GM19238 (cell line): ENCODE measurements around the gene SARS2.
"Not testable (repeated sequence)": the region's sequence is repeated elsewhere in the genome, so short reads cannot be mapped to it uniquely, and the experiment has no call there.

ENCODE experiments used
- DNase-seq: peaks from one replicate; pipeline ENCODE4 v3.0.0; 2011; ENCODE audit warnings: low spot score; ENCODE audit not compliant: insufficient read length

The SARS2 gene, protein sequence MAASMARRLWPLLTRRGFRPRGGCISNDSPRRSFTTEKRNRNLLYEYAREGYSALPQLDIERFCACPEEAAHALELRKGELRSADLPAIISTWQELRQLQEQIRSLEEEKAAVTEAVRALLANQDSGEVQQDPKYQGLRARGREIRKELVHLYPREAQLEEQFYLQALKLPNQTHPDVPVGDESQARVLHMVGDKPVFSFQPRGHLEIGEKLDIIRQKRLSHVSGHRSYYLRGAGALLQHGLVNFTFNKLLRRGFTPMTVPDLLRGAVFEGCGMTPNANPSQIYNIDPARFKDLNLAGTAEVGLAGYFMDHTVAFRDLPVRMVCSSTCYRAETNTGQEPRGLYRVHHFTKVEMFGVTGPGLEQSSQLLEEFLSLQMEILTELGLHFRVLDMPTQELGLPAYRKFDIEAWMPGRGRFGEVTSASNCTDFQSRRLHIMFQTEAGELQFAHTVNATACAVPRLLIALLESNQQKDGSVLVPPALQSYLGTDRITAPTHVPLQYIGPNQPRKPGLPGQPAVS

DNA sequence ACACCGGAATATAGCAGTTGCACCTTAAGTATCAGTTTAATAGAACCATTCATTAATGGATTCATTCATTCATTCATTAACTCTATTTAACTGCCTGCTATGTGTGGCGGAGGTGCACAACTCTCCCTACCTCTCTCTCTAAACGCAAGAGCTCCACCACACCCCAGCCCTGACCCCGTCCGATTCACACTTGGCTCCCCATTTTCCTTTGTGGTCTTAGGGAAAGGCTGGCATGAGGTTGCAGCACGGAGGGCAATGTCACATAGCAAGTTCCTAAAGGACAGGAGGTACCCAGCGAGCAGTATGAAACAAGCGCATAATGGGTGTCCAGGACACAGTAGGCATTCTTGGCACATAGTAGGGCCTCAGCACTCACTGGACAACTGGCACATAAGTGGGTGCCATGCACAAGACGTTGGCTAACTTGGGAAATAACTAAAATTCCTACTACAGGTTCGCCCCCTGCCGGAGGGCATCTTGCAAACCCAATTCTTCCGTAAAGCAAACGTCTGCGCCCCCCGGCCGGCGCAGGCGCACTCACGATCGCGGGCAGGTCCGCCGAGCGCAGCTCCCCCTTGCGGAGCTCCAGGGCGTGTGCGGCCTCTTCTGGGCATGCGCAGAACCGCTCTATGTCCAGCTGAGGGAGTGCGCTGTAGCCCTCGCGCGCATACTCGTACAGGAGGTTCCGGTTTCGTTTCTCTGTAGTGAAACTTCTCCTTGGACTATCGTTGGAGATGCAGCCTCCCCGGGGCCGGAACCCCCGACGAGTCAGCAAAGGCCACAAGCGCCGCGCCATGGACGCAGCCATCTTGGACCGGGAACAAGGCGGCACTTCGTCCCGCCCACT is at the start of gene SARS2:
Gene SARS2 (minus strand): TSS at position 835 of the 847 bp plus-strand sequence. CDS start 27 bp downstream, at position 808.
- peak; percentile 92 for DNase-seq

DNA sequence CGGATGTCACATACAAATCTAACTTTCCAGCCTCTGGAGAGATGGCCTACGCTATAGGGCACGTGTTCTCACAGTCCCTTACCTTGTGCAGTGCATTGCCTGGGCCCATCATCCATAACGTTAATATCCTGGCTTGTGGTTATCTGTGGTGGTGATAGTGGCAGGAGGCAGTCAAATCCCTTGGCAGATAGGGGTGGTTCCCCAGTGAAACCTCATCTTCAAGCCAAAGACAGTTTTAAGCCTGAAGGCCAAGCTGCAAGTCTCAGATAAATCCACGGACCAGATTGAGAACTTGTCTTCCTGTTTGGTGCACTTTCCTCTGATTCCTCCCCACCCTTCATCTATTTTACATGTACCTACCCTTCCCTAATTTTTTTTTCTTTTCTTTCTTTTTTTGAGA is 49.2 kb upstream of the SARS2 start:
- DNase-seq: no peak

DNA sequence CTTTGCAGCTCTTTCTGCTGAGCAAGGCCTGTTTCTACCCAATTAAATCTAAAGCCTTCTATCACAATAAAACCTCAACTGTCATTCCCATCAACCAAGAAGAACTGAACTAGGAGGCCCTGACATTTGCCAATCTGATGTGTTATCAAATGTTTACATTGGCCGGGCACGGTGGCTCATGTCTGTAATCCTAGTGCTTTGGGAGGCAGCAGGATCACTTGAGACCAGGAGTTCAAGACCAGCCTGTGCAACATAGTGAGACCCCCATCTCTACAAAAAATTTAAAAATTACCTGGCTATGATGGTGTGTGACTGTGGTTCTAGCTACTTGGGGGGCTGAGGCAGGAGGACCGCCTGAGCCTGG is 47.7 kb upstream of the SARS2 start:
- DNase-seq: no peak

DNA sequence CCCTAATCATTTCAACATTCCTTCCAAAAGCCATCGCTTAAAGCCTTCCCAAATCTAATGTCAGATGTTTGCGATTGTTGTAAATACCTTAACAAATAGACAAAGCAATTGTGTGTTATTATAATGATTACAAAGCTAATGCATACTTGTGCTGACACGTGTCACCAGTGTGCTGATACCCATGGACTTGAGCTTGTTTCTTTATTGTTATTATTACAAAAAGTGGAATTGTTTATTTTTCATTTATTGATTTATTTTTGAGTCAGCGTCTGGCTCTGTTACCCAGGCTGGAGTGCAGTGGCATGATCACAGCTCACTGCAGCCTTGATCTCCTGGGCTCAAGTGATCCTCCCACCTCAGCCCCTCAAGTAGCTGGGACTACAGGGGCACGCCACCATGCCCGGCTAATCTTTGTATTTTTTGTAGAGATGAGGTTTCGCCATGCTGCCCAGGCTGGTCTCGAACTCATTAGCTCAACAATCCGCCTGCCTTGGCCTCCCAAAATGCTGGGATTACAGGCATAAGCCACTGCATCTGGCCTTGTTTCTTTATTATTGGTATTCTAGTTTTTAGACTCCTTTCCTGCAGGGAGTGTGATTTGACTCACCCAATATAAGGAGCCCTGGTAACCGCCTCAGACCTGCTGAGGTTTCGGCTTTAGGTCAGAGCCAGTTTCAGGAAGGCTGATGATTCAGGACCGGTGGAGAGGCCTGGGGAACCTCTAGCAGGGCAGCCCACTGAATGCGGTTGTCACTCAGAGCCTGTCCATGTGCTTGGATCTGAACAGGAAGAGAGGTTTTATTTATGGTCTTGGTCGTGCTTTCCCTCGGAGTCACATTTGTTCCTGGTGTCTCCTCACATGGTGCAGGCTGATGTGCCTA is 47.1 kb upstream of the SARS2 start:
- peak; percentile 55 for DNase-seq

DNA sequence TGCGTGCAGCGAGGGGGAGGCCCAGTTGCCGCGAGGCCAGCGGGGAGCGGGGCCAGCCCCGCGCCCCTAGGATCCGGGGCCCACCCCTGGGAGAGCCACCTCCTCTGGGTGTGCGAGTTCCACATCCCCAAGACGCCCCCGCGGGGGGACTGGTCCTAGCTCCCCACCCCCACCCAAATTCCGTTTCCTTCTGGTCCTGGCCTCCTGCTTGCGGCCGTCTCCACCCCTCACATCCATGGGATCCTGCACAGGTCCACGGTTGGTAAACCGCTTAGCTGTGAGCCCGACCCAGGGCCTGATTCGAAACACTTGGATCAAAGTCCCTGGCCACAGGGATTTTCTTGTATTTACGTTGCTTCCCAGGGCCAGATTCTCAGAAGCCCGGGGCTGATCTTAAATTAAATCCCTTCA is 45.3 kb upstream of the SARS2 start:
- DNase-seq: no peak

DNA sequence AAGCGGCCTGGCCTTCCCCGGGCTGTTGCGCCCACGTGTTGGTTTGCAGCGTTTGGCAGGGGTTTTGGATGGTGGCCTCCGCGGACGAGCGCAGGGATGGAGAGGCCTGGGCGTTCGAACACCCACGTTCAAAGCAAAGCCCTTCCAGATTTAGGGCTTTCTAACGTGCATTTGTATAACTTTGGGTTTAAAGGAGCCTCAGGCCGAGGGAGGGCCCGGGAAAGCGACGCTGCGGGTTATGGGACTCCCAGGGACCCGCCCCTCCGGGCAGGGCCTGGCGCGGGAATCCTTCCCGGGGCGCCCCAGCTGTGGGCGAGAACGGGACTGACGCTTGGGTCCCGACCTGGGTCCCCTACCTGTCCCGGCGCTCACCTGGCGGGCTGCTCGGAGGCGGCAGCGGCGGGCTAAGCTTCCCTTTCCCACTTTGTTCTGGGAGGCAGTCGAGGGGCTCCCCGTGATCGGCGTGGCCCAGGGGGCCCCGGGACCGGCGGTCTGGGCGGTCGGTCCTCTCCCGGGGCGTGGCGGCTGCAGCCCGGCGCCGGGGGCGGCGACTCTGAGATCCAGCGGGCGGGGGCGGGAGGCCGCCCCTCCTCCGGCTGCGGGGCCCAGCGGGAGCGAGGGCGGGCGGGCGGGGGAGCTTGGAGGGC is 44.8 kb upstream of the SARS2 start, which contains the start of gene FBXO17:
Gene FBXO17 (minus strand): TSS at position 529 of the 647 bp plus-strand sequence. CDS start 25,423 bp downstream, outside the sequence.
- no peak for DNase-seq

DNA sequence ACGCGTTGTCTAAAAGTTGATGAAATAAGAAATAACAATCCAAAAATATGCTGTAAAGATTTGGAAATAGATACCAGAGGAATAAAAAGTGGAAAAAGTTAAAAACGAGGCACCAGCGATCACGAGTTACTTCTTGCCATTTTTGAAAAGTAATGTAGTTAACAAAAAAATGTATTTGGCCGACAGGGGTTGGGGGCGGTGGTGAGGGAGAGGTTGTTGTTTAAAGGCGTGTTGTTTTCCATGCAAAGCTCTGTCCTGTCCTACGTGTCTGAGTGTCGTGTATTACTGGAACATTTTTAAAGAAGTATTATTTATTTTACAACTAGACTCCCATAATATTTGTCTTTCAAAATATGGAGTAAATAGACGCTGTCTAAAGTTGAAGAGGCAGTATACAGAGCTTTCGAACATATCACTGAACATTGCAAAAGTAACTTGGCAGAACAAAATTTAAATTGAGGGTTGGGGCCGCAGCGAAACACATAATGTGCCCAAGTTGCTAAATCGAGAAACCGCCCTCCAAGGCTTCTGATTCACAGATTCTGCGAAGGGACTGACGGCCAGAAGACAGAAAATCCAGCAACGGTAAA is 44.2 kb upstream of the SARS2 start:
- no peak for DNase-seq

DNA sequence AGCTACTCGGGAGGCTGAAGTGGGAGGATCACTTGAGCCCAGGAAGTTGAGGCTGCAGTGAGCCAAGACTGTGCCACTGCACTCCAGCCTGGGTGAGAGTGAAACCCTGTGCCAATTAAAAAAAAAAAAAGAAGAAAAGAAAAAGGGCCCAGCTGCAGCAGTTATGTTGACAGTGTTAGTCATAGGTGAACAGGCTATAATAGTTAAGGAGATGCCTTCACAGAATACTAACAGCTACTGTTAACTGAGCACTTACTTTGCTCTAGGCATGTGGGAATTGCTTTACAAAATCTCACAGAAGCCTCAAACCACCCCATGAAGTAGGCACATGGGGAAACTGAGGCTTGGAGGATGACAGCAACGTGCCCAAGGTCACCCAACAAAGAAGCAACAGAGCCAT is 41.1 kb upstream of the SARS2 start:
- no peak for DNase-seq

DNA sequence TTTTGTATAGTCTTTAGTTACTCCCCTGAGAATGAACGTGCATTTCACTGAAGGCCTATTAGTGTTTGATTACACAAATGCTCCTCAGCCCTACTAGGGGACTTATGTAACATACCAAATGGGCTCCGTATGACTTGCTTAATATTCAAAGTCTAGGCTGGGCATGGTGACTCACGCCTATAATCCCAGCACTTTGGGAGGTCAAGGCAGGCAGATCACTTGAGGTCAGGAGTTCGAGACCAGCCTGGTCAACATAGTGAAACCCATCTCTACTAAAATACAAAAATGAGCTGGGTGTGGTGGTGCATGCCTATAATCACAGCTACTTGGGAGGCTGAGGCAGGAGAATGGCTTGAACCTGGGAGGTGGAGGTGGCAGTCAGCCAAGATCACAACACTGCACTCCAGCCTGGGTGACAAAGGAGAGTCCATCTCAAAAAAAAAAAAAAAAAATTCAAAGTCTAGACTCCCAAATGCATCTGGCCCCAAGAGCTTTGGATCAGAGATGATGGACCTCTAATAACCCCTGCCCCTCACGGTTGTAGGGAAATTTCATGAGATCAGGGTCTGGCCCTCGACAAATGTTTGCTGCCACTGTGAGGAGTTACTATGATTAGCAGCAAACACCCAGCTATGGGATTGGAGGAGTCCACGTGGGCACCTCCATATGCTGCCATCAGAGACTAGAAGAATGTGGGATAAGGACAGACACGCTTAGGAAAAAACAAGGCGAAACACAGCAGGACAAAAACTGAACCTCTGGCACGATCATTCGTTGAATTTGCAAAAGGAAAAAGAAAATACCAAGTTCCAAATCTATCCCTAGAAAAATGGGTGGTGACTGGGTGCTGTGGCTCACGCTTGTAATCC is 40.3 kb upstream of the SARS2 start:
- DNase-seq: no peak

DNA sequence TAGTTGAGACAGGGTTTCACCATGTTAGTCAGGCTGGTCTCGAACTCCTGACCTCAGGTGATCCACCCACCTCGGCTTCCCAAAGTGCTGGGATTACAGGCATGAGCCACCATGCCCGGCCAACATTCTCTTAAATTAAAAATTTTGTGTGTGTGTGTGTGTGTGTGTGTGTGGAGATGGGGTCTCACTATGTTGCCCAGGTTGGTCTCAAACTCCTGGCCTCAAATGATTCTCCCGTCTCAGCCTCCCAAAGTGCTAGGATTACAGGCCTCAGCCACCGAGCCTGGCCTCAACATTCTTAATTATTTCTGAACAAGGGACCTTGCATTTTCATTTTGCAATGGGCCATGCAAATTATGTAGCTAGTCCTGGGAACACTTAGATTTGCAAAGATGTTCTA is 35.6 kb upstream of the SARS2 start:
- DNase-seq: not testable (repeated sequence)

DNA sequence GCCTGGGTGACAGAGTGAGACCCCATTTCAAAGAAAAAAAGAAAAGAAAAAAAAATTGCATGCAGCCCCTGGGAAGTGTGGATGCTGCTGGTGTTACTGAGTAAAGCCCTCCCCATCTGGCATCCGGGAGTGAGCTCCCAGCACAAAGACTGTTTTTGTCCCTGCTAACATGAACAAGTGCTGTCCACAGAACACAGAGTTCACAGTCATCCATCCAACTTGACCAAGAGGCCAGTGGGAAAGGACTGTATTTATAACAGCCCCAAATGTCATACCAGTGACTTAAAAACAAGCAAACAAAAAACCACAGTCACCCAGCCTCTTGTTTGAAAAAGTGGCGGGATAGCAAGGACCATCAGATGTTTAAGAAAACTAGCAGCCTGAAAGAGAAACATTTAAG is 34.2 kb upstream of the SARS2 start:
- DNase-seq: no peak

DNA sequence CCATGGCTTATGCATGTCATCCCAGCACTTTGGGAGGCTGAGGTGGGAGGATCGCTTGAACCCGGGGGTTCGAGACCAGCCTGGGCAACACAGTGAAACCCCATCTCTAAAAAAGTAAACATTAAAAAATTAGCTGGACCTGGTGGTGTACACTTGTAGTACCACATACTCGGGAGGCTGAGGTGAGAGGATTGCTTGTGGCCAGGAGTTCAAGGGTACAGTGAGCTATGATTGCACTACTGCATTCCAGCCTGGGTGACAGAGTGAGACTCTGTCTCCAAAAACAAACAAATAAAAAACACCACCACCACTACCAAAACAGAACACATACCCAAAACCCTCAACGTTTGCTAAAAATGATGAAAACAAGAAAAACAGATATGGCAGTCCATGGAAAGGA is 29.1 kb upstream of the SARS2 start:
- no peak for DNase-seq

DNA sequence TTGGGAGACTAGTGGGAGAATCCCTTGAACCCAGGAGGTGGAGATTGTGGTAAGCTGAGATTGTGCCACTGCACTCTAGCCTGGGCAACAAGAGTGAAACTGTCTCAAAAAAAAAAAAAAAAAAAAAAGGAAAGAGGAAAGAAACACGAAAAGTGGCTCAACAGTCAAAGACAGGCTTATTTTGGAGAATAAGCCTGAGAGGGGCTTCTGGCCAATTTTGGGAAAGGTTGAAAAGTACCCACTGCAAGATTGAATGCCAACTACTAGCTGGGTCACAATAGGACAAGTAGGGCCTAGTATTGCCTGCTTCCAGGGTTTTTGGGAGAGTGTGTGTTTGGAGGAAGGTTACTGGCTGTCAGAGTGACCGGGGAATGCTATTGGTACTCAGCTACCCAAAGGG is 27.7 kb upstream of the SARS2 start:
- DNase-seq: no peak

DNA sequence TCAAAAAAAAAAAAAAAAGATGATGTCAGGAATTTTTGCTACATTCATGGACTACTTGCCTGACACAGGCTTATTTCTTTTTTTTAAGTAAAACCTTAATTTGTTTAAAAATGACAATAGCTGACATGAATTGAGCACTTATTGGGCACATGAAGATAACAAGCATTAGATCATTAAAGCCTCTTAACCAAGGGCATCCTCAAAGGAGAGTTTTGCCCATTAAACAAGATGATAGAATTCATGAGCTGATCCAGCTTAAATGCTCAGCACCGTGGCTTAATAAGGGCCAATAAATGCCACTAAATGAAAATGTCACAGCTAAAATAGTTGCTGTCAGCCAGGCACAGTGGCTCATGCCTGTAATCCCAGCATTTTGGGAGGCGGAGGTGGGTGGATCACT is 25.7 kb upstream of the SARS2 start:
- no peak for DNase-seq

DNA sequence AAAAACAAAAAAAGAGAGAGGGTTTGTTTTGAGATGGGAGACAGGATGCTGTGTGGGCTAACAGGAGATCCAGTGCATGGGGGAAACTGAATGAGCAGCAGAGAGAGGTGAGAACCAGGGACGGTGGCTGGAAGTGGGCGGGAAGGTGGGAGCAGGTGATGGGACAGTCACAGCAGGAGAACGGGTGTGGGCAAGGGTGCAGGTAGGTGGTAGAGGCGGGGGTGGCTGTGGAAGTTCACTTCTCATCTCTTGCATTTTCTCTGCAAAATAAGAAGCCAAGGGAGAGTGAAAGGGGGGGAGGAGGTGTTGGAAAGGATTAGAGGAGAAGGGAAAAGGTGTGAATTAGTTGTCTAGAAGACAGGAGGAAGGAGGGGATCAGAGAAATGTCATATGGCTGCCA is 23.1 kb upstream of the SARS2 start:
- DNase-seq: no peak

DNA sequence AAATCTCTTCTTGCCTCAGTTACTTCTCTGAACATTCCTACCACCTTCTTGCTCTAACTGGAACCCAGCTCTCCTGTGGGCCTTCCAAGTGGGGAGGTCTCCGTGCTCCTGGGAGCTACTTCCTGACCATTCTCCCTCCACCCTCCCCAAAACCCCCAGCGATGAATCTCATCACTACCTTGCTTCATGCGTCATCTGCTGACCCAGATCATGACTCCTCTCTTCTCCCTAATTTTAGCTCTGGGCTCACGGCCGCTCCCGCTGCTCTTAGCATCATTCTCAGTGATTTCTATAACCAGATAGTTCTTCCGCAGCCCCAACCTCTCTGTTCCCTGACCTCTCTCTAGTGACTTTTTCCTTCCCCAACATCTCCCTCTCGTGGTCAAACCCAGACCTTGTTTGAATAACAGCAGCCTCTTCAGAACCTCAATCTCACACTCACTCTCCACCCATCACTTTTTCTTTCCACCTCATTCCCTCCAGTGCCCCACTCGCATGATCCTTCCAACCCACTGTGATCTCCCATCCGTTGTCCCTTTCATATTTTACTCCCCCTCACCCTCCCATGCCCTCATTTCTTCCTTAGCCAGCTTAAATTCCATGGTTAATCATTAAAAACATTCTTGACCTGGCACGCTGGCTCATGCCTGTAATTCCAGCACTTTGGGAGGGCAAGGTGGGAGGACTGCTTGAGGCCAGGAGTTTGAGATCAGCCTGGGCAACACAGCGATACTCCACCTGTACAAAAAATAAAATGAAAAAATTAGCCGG is 22.0 kb upstream of the SARS2 start:
- no peak for DNase-seq

DNA sequence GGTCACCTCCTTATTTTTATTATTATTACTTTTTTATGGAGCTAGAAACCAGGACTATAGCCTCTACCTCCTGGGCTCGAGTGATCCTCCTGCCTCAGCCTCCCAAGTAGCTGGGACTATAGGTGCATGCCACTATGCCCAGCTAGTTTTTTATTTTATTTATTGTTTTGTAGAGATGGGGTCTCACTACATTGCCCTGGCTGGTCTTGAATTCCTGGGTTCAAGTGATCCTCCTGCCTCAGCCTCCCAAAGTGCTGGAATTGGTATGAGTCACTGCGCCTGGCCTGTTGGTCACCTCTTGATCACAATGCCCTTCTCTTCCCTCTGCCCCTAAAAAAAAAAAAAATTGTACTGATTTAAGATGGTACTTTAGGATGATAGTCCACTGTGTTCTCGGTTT is 20.6 kb upstream of the SARS2 start:
- DNase-seq: no peak

DNA sequence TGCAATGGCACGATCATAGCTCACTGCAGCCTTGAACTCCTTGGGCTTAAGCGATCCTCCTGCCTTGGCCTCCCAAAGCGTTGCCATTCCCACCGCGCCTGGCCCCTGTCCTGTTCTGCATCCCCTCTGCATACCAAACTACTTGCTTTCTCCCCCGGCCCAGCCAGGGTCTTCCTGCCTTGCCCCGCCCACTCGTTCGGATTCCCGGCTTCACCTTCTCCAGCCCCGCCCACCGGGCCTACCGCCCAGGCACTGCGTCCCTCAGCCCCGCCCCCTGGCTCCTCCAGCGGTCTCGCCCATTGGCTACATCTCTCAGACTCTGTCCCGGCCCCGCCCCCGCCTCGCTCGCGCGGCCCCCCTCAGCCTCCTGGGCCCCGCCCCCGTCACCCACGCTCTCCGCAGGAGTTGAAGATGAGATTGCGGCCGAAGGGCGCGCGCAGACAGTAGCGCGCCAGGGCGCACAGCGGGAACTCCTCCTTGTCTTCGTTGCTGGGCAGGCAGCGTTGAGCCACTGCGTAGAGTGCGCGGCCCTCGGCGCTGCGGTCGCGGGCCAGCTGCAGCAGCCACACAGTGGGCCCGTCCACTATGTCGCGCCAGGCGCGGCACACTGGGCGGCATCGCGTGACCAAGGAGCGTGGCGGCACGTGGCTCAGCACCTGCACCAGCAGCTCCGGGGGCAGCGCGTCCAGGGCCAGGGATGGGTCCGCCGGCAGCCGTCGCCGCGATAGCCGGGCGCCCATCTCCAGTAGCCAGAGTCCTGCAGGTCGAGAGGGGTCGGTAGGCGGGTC is 19.2 kb upstream of the SARS2 start:
- DNase-seq: peak; percentile 66
